Activated naive CD8-positive, alpha-beta T cell treated with anti-CD3 and anti-CD28 coated beads, Interleukin-2, amount 10 ng/mL, durations not matched to agents 7 days and 5 days (primary cell): ENCODE measurements around the gene SIAH3. TPM values are rescaled to one million over a fixed set of nuclear protein-coding genes. Genes with fewer than 3 reads are reported as not detected.
"Not testable (repeated sequence)": the region's sequence is repeated elsewhere in the genome, so short reads cannot be mapped to it uniquely, and the experiment has no call there.

Experiments
- ATAC-seq: fragments of 150-1000 bp; cut with Tn5 transposase; one replicate; pipeline ENCODE4 v1.10.0; 2021; ENCODE audit warnings: low read depth, moderate library complexity
- POLR2A ChIA-PET: fragments of 350-600 bp; sonication (Branson Sonifier 250); formaldehyde crosslinking; loops from one replicate; lab custom pipeline; 2021; ENCODE audit warnings: antibody characterized with exemption; lab: Charles Lee
- DNase-seq: peaks from one replicate; pipeline ENCODE4 v3.0.0; 2021
- H3K27ac Mint-ChIP-seq: one replicate; pipeline ENCODE4 v1.8.0; 2022; ENCODE audit warnings: mild to moderate bottlenecking, mixed read lengths
- H3K27me3 Mint-ChIP-seq: one replicate; pipeline ENCODE4 v1.8.0; 2022; ENCODE audit warnings: mild to moderate bottlenecking, moderate library complexity, mixed read lengths
- H3K36me3 Mint-ChIP-seq: one replicate; pipeline ENCODE4 v1.8.0; 2021; ENCODE audit warnings: mild to moderate bottlenecking, mixed read lengths
- H3K4me1 Mint-ChIP-seq: one replicate; pipeline ENCODE4 v1.8.0; 2021; ENCODE audit warnings: mixed read lengths
- H3K4me3 Mint-ChIP-seq: one replicate; pipeline ENCODE4 v1.8.0; 2022; ENCODE audit warnings: mild to moderate bottlenecking, moderate library complexity, mixed read lengths
- H3K9me3 Mint-ChIP-seq: one replicate; pipeline ENCODE4 v1.8.0; 2021; ENCODE audit warnings: mixed read lengths
- total RNA-seq, 2 experiments: library from RNA; stranded (reverse); gene quantifications; one replicate each; pipeline ENCODE4 v1.2.3, GENCODE V29; 2021

Gene SIAH3
- total RNA-seq, 2 experiments from 2014 or later: 0.36 to 0.62 TPM

GRCh38 chr13:45778882-45779281 is 72.7 kb downstream of the SIAH3 start:
- Mint-ChIP-seq H3K27ac (no peak overlapping the region), H3K4me1 (no peaks in the 10 kb centered on the region), H3K36me3 (no peaks in the 10 kb centered on the region), H3K27me3 (no peaks in the 10 kb centered on the region), H3K9me3 (no peaks in the 10 kb centered on the region), H3K4me3 (no peak overlapping the region)
- ATAC-seq (no peak), DNase-seq (no peak)
- POLR2A ChIA-PET: no interaction called here

DNA sequence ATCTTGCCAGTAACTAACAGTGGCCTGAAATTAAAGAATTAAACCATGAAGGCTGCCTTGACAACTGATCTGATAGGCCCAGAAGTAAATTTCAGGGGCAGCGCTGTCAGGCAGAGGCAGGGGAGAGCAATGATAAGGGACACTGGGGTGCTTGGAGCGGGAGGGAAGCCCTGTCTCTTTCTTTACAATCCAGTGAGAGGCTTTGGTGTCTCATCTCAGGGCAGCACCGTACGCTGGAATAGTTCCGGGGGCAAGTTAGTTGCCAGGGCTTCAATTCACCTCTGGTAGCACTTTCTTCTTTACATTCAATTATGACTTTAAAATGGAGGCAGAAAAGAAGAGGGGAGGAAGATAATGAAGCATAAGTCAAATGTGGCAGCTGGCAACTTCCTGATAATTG is 74.8 kb downstream of the SIAH3 start:
- no peaks in the 10 kb centered on the region for H3K9me3 Mint-ChIP-seq
- H3K27me3 Mint-ChIP-seq: no peaks in the 10 kb centered on the region
- ATAC-seq (no peak), DNase-seq (no peak)
- H3K4me1 Mint-ChIP-seq: no peaks in the 10 kb centered on the region
- no peak overlapping the region for H3K4me3 Mint-ChIP-seq
- POLR2A ChIA-PET: no interaction called here
- H3K36me3 Mint-ChIP-seq: no peaks in the 10 kb centered on the region
- no peak overlapping the region for H3K27ac Mint-ChIP-seq

GRCh38 chr13:45775401-45775963 is 76.1 kb downstream of the SIAH3 start:
- no peak overlapping the region for H3K4me3 Mint-ChIP-seq

GRCh38 chr13:45773944-45774343 is 77.6 kb downstream of the SIAH3 start:
- no peak for ATAC-seq
- H3K4me1 Mint-ChIP-seq: no peaks in the 10 kb centered on the region
- H3K4me3 Mint-ChIP-seq: no peak overlapping the region
- H3K27me3 Mint-ChIP-seq: no peaks in the 10 kb centered on the region
- no peak for DNase-seq
- H3K36me3 Mint-ChIP-seq: no peaks in the 10 kb centered on the region
- POLR2A ChIA-PET: no interaction called here
- no peaks in the 10 kb centered on the region for H3K9me3 Mint-ChIP-seq
- no peak overlapping the region for H3K27ac Mint-ChIP-seq

More at GRCh38 chr13:45775401-45775963, 76.1 kb downstream of the SIAH3 start:
- DNase-seq (no peak), ATAC-seq (no peak)
- Mint-ChIP-seq H3K27me3 (no peaks in the 10 kb centered on the region), H3K4me1 (no peaks in the 10 kb centered on the region), H3K9me3 (no peaks in the 10 kb centered on the region), H3K36me3 (no peaks in the 10 kb centered on the region), H3K27ac (no peak overlapping the region)
- POLR2A ChIA-PET: no interaction called here

GRCh38 chr13:45773236-45773635 is 78.3 kb downstream of the SIAH3 start:
- H3K27me3 Mint-ChIP-seq: peaks cover 3% of the 10 kb centered on the region
- DNase-seq (no peak), ATAC-seq (no peak)
- H3K9me3 Mint-ChIP-seq: no peaks in the 10 kb centered on the region
- H3K27ac Mint-ChIP-seq: no peak overlapping the region
- no peaks in the 10 kb centered on the region for H3K4me1 Mint-ChIP-seq
- H3K36me3 Mint-ChIP-seq: no peaks in the 10 kb centered on the region
- POLR2A ChIA-PET: no interaction called here
- no peak overlapping the region for H3K4me3 Mint-ChIP-seq

DNA sequence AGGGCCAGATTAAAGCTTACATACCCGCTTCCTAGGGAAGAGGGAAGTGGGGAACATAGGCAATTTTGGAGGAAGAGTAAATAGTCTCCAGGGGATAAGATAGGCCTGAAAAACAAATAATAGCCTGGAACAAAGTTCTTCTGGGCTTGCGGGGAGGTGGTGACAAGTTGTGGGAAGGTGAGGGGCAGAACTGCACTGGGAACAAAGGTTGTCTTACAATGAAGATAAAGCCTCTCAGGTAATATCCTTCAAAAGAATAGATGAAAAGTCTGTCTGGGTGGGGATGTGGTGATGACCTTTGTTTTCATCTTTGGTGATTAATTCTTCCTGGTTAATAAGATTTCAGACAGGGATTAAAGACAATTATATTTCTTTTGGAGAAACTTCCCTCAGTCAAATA is 80.7 kb downstream of the SIAH3 start:
- POLR2A ChIA-PET: no interaction called here
- DNase-seq: no peak
- Mint-ChIP-seq H3K27me3 (peaks cover 3% of the 10 kb centered on the region), H3K27ac (no peak overlapping the region), H3K9me3 (no peaks in the 10 kb centered on the region), H3K4me1 (no peaks in the 10 kb centered on the region), H3K36me3 (no peaks in the 10 kb centered on the region), H3K4me3 (no peak overlapping the region)
- no peak for ATAC-seq

GRCh38 chr13:45768656-45769479 is 82.7 kb downstream of the SIAH3 start:
- H3K36me3 Mint-ChIP-seq: no peaks in the 10 kb centered on the region
- H3K27ac Mint-ChIP-seq: no peak overlapping the region
- ATAC-seq (no peak), DNase-seq (no peak)
- no peak overlapping the region for H3K4me3 Mint-ChIP-seq
- no peaks in the 10 kb centered on the region for H3K9me3 Mint-ChIP-seq
- H3K27me3 Mint-ChIP-seq: peaks cover 6% of the 10 kb centered on the region
- POLR2A ChIA-PET: no interaction called here
- no peaks in the 10 kb centered on the region for H3K4me1 Mint-ChIP-seq

DNA sequence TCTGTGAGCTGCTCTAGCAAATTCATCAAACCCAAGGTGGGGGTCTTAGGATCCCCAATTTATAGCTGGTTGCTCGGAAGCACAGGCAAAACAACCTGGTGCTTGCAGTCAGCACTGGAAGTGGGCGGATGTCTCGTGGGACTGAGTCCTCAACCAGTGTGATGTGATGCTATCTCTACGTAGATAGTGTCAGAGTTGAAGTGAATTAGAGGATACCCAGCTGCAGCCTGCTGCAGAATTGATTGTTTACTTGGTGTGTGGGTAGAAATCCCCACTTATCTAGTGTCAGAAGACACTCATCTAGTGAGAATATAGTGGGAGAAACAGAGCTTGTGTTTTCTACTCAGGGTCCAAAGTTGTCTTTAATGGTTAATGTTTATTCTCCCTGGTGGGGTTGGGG is 86.1 kb downstream of the SIAH3 start:
- peaks cover 6% of the 10 kb centered on the region for H3K27me3 Mint-ChIP-seq
- no peak overlapping the region for H3K27ac Mint-ChIP-seq
- H3K4me3 Mint-ChIP-seq: no peak overlapping the region
- H3K4me1 Mint-ChIP-seq: no peaks in the 10 kb centered on the region
- ATAC-seq (no peak), DNase-seq (no peak)
- H3K9me3 Mint-ChIP-seq: no peaks in the 10 kb centered on the region
- POLR2A ChIA-PET: no interaction called here
- no peaks in the 10 kb centered on the region for H3K36me3 Mint-ChIP-seq

DNA sequence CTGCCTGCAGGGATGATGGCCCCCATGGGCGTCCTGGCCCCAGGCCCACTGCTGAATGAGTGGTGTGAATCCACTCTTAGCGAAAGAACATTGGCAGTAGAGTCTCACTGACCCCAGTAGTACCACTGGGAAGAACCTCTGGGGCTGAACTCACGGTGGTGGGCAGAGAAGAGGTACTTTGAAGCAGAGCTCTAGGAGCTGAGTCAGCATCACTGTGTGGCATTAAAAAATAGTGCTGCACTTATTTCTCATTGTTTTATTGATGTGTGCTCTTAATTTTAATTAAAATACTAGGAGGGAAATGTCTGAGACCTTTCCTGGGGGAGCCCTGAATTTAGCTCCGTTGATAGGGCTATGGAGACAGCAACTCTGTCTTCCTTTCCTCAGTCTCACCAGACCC is 88.1 kb downstream of the SIAH3 start:
- Mint-ChIP-seq H3K9me3 (peaks cover 4% of the 10 kb centered on the region), H3K4me1 (no peaks in the 10 kb centered on the region)

GRCh38 chr13:45757589-45757988 is 94.0 kb downstream of the SIAH3 start:
- POLR2A ChIA-PET, ATAC-seq, H3K4me3 Mint-ChIP-seq, H3K36me3 Mint-ChIP-seq, DNase-seq, H3K27me3 Mint-ChIP-seq, H3K4me1 Mint-ChIP-seq, H3K27ac Mint-ChIP-seq: not testable (repeated sequence)
- peaks cover 10% of the 10 kb centered on the region for H3K9me3 Mint-ChIP-seq

More for the DNA sequence above, 88.1 kb downstream of the SIAH3 start:
- Mint-ChIP-seq H3K27ac (no peak overlapping the region), H3K27me3 (peaks cover 2% of the 10 kb centered on the region), H3K4me3 (no peak overlapping the region), H3K36me3 (no peaks in the 10 kb centered on the region)
- no peak for ATAC-seq
- no peak for DNase-seq
- POLR2A ChIA-PET: no interaction called here

- H3K4me3 Mint-ChIP-seq, H3K36me3 Mint-ChIP-seq, H3K4me1 Mint-ChIP-seq, POLR2A ChIA-PET, H3K27ac Mint-ChIP-seq, ATAC-seq, H3K27me3 Mint-ChIP-seq, DNase-seq: not testable (repeated sequence)
- H3K9me3 Mint-ChIP-seq: peaks cover 10% of the 10 kb centered on the region
Observed at GRCh38 chr13:45756498-45756897, 95.1 kb downstream of the SIAH3 start.

DNA sequence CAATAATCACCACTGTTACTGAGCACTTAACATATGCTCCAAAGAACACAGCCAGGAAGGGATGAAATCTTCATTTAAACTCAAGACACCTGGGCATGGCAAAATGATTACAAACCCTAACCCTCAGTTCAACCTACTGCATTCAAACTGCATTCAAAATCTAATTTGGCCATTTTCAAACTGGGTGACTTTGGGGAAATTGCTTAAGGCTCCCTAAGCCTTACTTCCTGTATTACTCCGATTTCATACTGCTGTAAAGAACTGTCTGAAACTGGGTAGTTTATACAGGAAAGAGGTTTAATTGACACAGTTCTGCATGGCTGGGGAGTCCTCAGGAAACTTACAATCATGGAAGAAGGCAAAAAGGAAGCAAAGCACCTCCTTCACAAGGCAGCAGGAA is 99.0 kb downstream of the SIAH3 start:
- no peaks in the 10 kb centered on the region for H3K9me3 Mint-ChIP-seq
- H3K4me3 Mint-ChIP-seq: no peak overlapping the region
- ATAC-seq (no peak), DNase-seq (no peak)
- peak overlapping the region; percentile 13 for H3K27ac Mint-ChIP-seq
- no peaks in the 10 kb centered on the region for H3K36me3 Mint-ChIP-seq
- H3K4me1 Mint-ChIP-seq: no peaks in the 10 kb centered on the region
- POLR2A ChIA-PET: no interaction called here
- peaks cover 6% of the 10 kb centered on the region for H3K27me3 Mint-ChIP-seq

- no peaks in the 10 kb centered on the region for H3K4me1 Mint-ChIP-seq
- H3K36me3 Mint-ChIP-seq: no peaks in the 10 kb centered on the region
- no peak overlapping the region for H3K27ac Mint-ChIP-seq
- H3K27me3 Mint-ChIP-seq: peaks cover 6% of the 10 kb centered on the region
- ATAC-seq (no peak), DNase-seq (no peak)
- no peaks in the 10 kb centered on the region for H3K9me3 Mint-ChIP-seq
- H3K4me3 Mint-ChIP-seq: no peak overlapping the region
- POLR2A ChIA-PET: no interaction called here
Observed at GRCh38 chr13:45751885-45752284, 99.7 kb downstream of the SIAH3 start.

GRCh38 chr13:45750566-45750965 is 101.0 kb downstream of the SIAH3 start:
- H3K27me3 Mint-ChIP-seq: peaks cover 6% of the 10 kb centered on the region
- no peak overlapping the region for H3K27ac Mint-ChIP-seq
- no peak for ATAC-seq
- DNase-seq: no peak
- H3K4me1 Mint-ChIP-seq: no peaks in the 10 kb centered on the region
- H3K4me3 Mint-ChIP-seq: no peak overlapping the region
- H3K9me3 Mint-ChIP-seq: no peaks in the 10 kb centered on the region
- no peaks in the 10 kb centered on the region for H3K36me3 Mint-ChIP-seq
- POLR2A ChIA-PET: no interaction called here
